Esophagus squamous epithelium (tissue), 4 donors: ENCODE results near the gene COL4A2.

Experiments used
- CTCF ChIP-seq, 6 experiments: fragments of 450-650 bp in 4 of 6; fragments of 200-600 bp in 2 of 6; sonication (generic) in 2 of 6; IDR thresholded peaks; one replicate each; pipeline ENCODE4 v1.5.1; 2016 to 2019; ENCODE audit warnings: antibody characterized with exemption in 6 of 6, mild to moderate bottlenecking in 4 of 6, moderate library complexity in 4 of 6
- POLR2A ChIP-seq, 4 donors: fragments of 450-650 bp; IDR thresholded peaks; one replicate each; pipeline ENCODE4 v1.6.1; 2017; ENCODE audit warnings: antibody characterized with exemption in 4 of 4, mild to moderate bottlenecking in 4 of 4, moderate library complexity in 3 of 4

- TF ChIP-seq CTCF (IDR thresholded peaks at IDR 0.05): no peak
- no peak for TF ChIP-seq POLR2A (IDR thresholded peaks at IDR 0.05)
Measured at GRCh38 chr13:110319774-110320509, 12.9 kb downstream of the COL4A2 start.
